Ecto neural progenitor cell (in vitro differentiated cells): Measurements from ENCODE around the gene ZNF701.
"Not testable (repeated sequence)": the region's sequence is repeated elsewhere in the genome, so short reads cannot be mapped to it uniquely, and the experiment has no call there.

Source experiments
- DNase-seq: peaks from one replicate; pipeline ENCODE4 v3.0.0-alpha.2; 2018; ENCODE audit warnings: low spot score

ZNF701 gene

GRCh38 chr19:52566588-52566987 lies 3.5 kb upstream of the ZNF701 start:
- DNase-seq = no peak

GRCh38 chr19:52567921-52568320 lies 2.2 kb upstream of the ZNF701 start:
- no peak for DNase-seq

- peak; percentile 69 for DNase-seq
Measured at GRCh38 chr19:52569638-52569999, 468 bp upstream of the ZNF701 start.

GRCh38 chr19:52584736-52585440 lies 14.8 kb downstream of the ZNF701 start:
- DNase-seq = no peak

- no peak for DNase-seq
Measured at GRCh38 chr19:52585604-52586003, 15.5 kb downstream of the ZNF701 start.

GRCh38 chr19:52590728-52591127 lies 20.6 kb downstream of the ZNF701 start:
- no peak for DNase-seq

- no peak for DNase-seq
Measured at GRCh38 chr19:52592301-52592700, 22.2 kb downstream of the ZNF701 start.

GRCh38 chr19:52593441-52593840 lies 23.4 kb downstream of the ZNF701 start:
- not testable (repeated sequence) for DNase-seq

- no peak for DNase-seq
Measured at GRCh38 chr19:52599241-52599640, 29.2 kb downstream of the ZNF701 start.

- DNase-seq = no peak
Measured at GRCh38 chr19:52600639-52601024, 30.5 kb downstream of the ZNF701 start.

- peak; percentile 95 for DNase-seq
Measured at GRCh38 chr19:52601025-52601973, 31.2 kb downstream of the ZNF701 start.

- DNase-seq = peak; percentile 47
Measured at GRCh38 chr19:52601974-52602366, 31.9 kb downstream of the ZNF701 start.

- DNase-seq = no peak
Measured at GRCh38 chr19:52602941-52603340, 32.9 kb downstream of the ZNF701 start.

GRCh38 chr19:52603558-52604207 lies 33.6 kb downstream of the ZNF701 start:
- no peak for DNase-seq

- no peak for DNase-seq
Measured at GRCh38 chr19:52613299-52613906, 43.3 kb downstream of the ZNF701 start.

GRCh38 chr19:52621376-52621775 lies 51.3 kb downstream of the ZNF701 start:
- DNase-seq = no peak

- no peak for DNase-seq
Measured at GRCh38 chr19:52622261-52622660, 52.2 kb downstream of the ZNF701 start.

- no peak for DNase-seq
Measured at GRCh38 chr19:52626915-52627314, 56.8 kb downstream of the ZNF701 start.

- not testable (repeated sequence) for DNase-seq
Measured at GRCh38 chr19:52627441-52627840, 57.4 kb downstream of the ZNF701 start.

GRCh38 chr19:52635786-52636570 lies 65.9 kb downstream of the ZNF701 start:
- DNase-seq = no peak
